Measurements from ENCODE around the gene PFKFB2.

GRCh38 chr1:207128336-207128921 lies 75.4 kb downstream of the PFKFB2 start:
- TF ChIP-seq EZH2 (IDR thresholded peaks at IDR 0.05; ENCODE audit: low read length) (no peak), CTCF (optimal IDR thresholded peaks at IDR 0.05 in 1 of 3, IDR thresholded peaks at IDR 0.05 in 1 of 3, conservative IDR thresholded peaks at IDR 0.05 in 1 of 3; ENCODE audit: extremely low read depth in 1 of 3, insufficient read depth in 2 of 3, low read length in 3 of 3) (no peak)
